GM12878 (cell line): Measurements from ENCODE around the gene ASMTL. TPM values are rescaled to one million over a fixed set of nuclear protein-coding genes. Genes with fewer than 3 reads are reported as not detected.

Source experiments
- CBFB ChIP-seq: IDR thresholded peaks from 2 replicates; pipeline ENCODE4 v1.6.1; 2016; ENCODE audit warnings: antibody characterized with exemption, low read depth
- CEBPB ChIP-seq, 2 experiments: fragments of 150-350 bp in 1 of 2; IDR thresholded peaks; 2 replicates each; pipeline ENCODE4 v1.6.1; 2012 to 2014; ENCODE audit warnings: low read depth in 2 of 2, low read length in 2 of 2, borderline replicate concordance in 1 of 2, inconsistent platforms in 1 of 2
- CHD2 ChIP-seq: IDR thresholded peaks from 2 replicates; pipeline ENCODE4 v1.6.1; 2011; ENCODE audit warnings: low read depth, low read length, improper control_type of control experiment, borderline replicate concordance
- JUNB ChIP-seq: IDR thresholded peaks from 2 replicates; pipeline ENCODE4 v1.6.1; 2016; ENCODE audit warnings: antibody characterized with exemption, mild to moderate bottlenecking
- MXI1 ChIP-seq: fragments of 150-350 bp; IDR thresholded peaks from 2 replicates; pipeline ENCODE4 v1.6.1; 2011; ENCODE audit warnings: low read depth, mild to moderate bottlenecking, inconsistent platforms, low read length, improper control_type of control experiment
- NR2C1 ChIP-seq: fragments of 450-650 bp; IDR thresholded peaks from 2 replicates; pipeline ENCODE4 v1.6.1; 2017; ENCODE audit warnings: antibody characterized with exemption, mild to moderate bottlenecking, moderate library complexity
- NRF1 ChIP-seq: conservative IDR thresholded peaks from 2 replicates; pipeline ENCODE4 v1.6.1; 2011; ENCODE audit warnings: mild to moderate bottlenecking, low read depth, low read length, improper control_type of control experiment
- SIN3A ChIP-seq: IDR thresholded peaks from 2 replicates; pipeline ENCODE4 v1.6.1; 2012; ENCODE audit warnings: low read depth, low read length, improper control_type of control experiment
- SMAD1 ChIP-seq: fragments of 450-650 bp; IDR thresholded peaks from 2 replicates; pipeline ENCODE4 v1.6.1; 2018; ENCODE audit warnings: mild to moderate bottlenecking, low read depth; ENCODE audit not compliant: partially characterized antibody
- SRF ChIP-seq, 2 experiments: IDR thresholded peaks; 2 replicates each; pipeline ENCODE4 v1.6.1; 2011; ENCODE audit warnings: low read depth in 2 of 2, low read length in 2 of 2, mild to moderate bottlenecking in 1 of 2, moderate library complexity in 1 of 2
- SUPT20H ChIP-seq: IDR thresholded peaks from 2 replicates; pipeline ENCODE4 v1.6.1; 2011; ENCODE audit warnings: low read depth, mild to moderate bottlenecking, low read length, moderate library complexity, borderline replicate concordance; ENCODE audit not compliant: control insufficient read depth
- ZSCAN29 ChIP-seq: fragments of 450-650 bp; IDR thresholded peaks from 2 replicates; pipeline ENCODE4 v1.6.1; 2017; ENCODE audit warnings: mild to moderate bottlenecking, moderate library complexity
- polyA plus RNA-seq, 11 experiments: library from polyadenylated mRNA; depleted of rRNA in 4 of 11; unstranded in 6 of 11; stranded (reverse) in 5 of 11; fragments of >200 nt; fragmentation: Nextera tagmentation in 4 of 11; fragmentation: Illumina TruSeq in 1 of 11; extraction: Ambion mirVana in 4 of 11; extraction: Trizol in 1 of 11; gene quantifications; 1 replicate in 1 of 11; 2 replicates in 10 of 11; pipeline versions ENCODE4 v1.2.1 to v1.2.3, GENCODE V29; 2011 to 2016; ENCODE audit warnings: inconsistent platforms in 2 of 11, missing spikeins in 2 of 11, low read depth in 1 of 11
- total RNA-seq, 4 experiments: library from RNA; depleted of rRNA in 3 of 4; stranded (reverse); fragments of >200 nt in 3 of 4; fragmentation: Illumina TruSeq in 1 of 4; extraction: Trizol in 1 of 4; gene quantifications; 2 replicates each; pipeline versions ENCODE4 v1.2.1 to v1.2.3, GENCODE V29; 2013 to 2021
- TF ChIP-seq, protein P1 (sequence below): fragments of 450-650 bp; conservative IDR thresholded peaks from 2 replicates; pipeline ENCODE4 v1.6.1; 2017; ENCODE audit warnings: mild to moderate bottlenecking, moderate library complexity
- TF ChIP-seq, protein P2 (sequence below): fragments of 450-650 bp; formaldehyde crosslinking; IDR thresholded peaks from 2 replicates; pipeline ENCODE4 v1.4.0; 2020; ENCODE audit warnings: mild to moderate bottlenecking, moderate library complexity
- TF ChIP-seq, protein P3 (sequence below): fragments of 450-650 bp; IDR thresholded peaks from 2 replicates; pipeline ENCODE4 v1.6.1; 2018; ENCODE audit warnings: borderline replicate concordance, mild to moderate bottlenecking; ENCODE audit not compliant: partially characterized antibody
- TF ChIP-seq, protein P4 (sequence below): fragments of 450-650 bp; IDR thresholded peaks from 2 replicates; pipeline ENCODE4 v1.6.1; 2014; ENCODE audit warnings: mild to moderate bottlenecking

ASMTL gene
- total and polyA plus RNA-seq, 10 of the 15 experiments (the other 5 are each of a cell fraction or from before 2014, with no cell fraction given): 1.6 to 51.9 (median 32.1) TPM

DNA sequence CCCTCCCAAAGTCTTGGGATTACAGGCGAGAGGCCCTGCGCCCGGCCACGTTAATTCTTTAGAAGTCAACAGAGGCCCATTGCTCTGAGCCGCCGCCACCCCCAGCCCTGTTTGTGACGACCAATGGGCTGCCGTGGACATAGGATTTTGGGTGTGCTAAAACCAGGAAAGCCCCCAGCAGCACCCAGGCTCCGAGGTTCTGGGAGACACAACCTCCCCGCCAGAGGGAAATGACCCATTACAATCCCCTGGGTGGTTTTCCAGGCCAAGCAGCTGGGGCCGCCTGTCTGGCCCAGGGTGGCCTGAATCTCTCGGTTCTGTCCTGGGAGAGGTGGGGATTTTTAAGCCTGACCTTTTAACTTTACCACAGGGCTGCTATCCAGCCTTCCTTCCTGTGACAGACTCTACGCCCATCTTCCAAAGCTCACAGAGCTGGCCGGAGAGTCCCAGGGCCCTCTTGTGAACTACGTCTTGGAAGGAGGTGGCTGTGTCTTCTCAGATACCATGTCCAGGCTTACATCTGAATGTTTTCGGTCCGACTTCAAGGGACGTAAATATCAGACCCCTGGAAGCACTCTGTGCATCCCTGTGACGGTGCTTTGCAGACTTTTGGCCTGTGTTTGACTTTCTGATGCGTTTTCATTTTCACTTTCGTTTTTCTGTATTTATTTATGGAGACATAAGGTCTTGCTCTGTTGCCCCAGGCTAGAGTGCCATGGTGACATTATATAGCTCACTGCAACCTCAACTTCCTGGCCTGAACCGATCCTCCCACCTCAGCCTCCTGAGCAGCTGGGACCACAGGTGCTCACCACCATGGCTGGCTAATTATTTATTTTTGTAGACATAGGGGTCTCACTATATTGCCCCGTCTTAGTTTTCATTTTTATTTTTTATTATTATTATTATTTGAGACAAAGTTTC is 48.3 kb upstream of the ASMTL start (continued):
- TF ChIP-seq, protein P1, sequence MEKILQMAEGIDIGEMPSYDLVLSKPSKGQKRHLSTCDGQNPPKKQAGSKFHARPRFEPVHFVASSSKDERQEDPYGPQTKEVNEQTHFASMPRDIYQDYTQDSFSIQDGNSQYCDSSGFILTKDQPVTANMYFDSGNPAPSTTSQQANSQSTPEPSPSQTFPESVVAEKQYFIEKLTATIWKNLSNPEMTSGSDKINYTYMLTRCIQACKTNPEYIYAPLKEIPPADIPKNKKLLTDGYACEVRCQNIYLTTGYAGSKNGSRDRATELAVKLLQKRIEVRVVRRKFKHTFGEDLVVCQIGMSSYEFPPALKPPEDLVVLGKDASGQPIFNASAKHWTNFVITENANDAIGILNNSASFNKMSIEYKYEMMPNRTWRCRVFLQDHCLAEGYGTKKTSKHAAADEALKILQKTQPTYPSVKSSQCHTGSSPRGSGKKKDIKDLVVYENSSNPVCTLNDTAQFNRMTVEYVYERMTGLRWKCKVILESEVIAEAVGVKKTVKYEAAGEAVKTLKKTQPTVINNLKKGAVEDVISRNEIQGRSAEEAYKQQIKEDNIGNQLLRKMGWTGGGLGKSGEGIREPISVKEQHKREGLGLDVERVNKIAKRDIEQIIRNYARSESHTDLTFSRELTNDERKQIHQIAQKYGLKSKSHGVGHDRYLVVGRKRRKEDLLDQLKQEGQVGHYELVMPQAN: 0 out of 2 replicates have a peak, but pooled peaks have one; percentile 16
- no peak for TF ChIP-seq SRF (IDR thresholded peaks at IDR 0.05; ENCODE audit: low read depth in 2 of 2, low read length in 2 of 2)
- TF ChIP-seq NRF1: no peak
- TF ChIP-seq CEBPB (IDR thresholded peaks at IDR 0.05; ENCODE audit: borderline replicate concordance in 1 of 2, low read depth in 2 of 2, low read length in 2 of 2): no peak
- no peak for TF ChIP-seq SMAD1
- TF ChIP-seq, protein P2, sequence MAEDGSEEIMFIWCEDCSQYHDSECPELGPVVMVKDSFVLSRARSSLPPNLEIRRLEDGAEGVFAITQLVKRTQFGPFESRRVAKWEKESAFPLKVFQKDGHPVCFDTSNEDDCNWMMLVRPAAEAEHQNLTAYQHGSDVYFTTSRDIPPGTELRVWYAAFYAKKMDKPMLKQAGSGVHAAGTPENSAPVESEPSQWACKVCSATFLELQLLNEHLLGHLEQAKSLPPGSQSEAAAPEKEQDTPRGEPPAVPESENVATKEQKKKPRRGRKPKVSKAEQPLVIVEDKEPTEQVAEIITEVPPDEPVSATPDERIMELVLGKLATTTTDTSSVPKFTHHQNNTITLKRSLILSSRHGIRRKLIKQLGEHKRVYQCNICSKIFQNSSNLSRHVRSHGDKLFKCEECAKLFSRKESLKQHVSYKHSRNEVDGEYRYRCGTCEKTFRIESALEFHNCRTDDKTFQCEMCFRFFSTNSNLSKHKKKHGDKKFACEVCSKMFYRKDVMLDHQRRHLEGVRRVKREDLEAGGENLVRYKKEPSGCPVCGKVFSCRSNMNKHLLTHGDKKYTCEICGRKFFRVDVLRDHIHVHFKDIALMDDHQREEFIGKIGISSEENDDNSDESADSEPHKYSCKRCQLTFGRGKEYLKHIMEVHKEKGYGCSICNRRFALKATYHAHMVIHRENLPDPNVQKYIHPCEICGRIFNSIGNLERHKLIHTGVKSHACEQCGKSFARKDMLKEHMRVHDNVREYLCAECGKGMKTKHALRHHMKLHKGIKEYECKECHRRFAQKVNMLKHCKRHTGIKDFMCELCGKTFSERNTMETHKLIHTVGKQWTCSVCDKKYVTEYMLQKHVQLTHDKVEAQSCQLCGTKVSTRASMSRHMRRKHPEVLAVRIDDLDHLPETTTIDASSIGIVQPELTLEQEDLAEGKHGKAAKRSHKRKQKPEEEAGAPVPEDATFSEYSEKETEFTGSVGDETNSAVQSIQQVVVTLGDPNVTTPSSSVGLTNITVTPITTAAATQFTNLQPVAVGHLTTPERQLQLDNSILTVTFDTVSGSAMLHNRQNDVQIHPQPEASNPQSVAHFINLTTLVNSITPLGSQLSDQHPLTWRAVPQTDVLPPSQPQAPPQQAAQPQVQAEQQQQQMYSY: no peak
- no peak for TF ChIP-seq SUPT20H
- TF ChIP-seq JUNB: no peak
- TF ChIP-seq MXI1: no peak
- TF ChIP-seq, protein P3, sequence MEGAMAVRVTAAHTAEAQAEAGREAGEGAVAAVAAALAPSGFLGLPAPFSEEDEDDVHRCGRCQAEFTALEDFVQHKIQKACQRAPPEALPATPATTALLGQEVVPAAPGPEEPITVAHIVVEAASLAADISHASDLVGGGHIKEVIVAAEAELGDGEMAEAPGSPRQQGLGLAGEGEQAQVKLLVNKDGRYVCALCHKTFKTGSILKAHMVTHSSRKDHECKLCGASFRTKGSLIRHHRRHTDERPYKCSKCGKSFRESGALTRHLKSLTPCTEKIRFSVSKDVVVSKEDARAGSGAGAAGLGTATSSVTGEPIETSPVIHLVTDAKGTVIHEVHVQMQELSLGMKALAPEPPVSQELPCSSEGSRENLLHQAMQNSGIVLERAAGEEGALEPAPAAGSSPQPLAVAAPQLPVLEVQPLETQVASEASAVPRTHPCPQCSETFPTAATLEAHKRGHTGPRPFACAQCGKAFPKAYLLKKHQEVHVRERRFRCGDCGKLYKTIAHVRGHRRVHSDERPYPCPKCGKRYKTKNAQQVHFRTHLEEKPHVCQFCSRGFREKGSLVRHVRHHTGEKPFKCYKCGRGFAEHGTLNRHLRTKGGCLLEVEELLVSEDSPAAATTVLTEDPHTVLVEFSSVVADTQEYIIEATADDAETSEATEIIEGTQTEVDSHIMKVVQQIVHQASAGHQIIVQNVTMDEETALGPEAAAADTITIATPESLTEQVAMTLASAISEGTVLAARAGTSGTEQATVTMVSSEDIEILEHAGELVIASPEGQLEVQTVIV: no peak
- no peak for TF ChIP-seq ZSCAN29
- 0 out of 2 replicates have a peak, but pooled peaks have one; percentile 26 for TF ChIP-seq CBFB
- TF ChIP-seq NR2C1: no peak
- TF ChIP-seq SIN3A: no peak
- TF ChIP-seq, protein P4, sequence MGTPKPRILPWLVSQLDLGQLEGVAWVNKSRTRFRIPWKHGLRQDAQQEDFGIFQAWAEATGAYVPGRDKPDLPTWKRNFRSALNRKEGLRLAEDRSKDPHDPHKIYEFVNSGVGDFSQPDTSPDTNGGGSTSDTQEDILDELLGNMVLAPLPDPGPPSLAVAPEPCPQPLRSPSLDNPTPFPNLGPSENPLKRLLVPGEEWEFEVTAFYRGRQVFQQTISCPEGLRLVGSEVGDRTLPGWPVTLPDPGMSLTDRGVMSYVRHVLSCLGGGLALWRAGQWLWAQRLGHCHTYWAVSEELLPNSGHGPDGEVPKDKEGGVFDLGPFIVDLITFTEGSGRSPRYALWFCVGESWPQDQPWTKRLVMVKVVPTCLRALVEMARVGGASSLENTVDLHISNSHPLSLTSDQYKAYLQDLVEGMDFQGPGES: no peak
- no peak for TF ChIP-seq CHD2
